HG03060 (cell line): ENCODE data around the gene LIN28B.
"Not testable (repeated sequence)": the region's sequence is repeated elsewhere in the genome, so short reads cannot be mapped to it uniquely, and the experiment has no call there.

Source experiments
- ATAC-seq: cut with Tn5 transposase; IDR thresholded peaks from one replicate; pipeline ENCODE4 v1.9.1; 2021; ENCODE audit warnings: low read depth, moderate number of reproducible peaks; ENCODE audit not compliant: unreplicated experiment

LIN28B gene

GRCh38 chr6:104955927-104956730, 778 bp upstream of the LIN28B start:
- ATAC-seq: no peak

- ATAC-seq: no peak
Observed at GRCh38 chr6:104957301-104958177, 632 bp downstream of the LIN28B start.

GRCh38 chr6:104958178-104959025, 1.5 kb downstream of the LIN28B start:
- no peak for ATAC-seq

GRCh38 chr6:104959026-104959858, 2.3 kb downstream of the LIN28B start:
- no peak for ATAC-seq

- no peak for ATAC-seq
Observed at GRCh38 chr6:104969108-104969507, 12.2 kb downstream of the LIN28B start.

- no peak for ATAC-seq
Observed at GRCh38 chr6:104969785-104970581, 13.1 kb downstream of the LIN28B start.

GRCh38 chr6:104973404-104973803, 16.5 kb downstream of the LIN28B start:
- no peak for ATAC-seq

- ATAC-seq: no peak
Observed at GRCh38 chr6:104983296-104983695, 26.4 kb downstream of the LIN28B start.

GRCh38 chr6:104983776-104984175, 26.9 kb downstream of the LIN28B start:
- ATAC-seq: no peak

- ATAC-seq: no peak
Observed at GRCh38 chr6:104984831-104985230, 27.9 kb downstream of the LIN28B start.

- not testable (repeated sequence) for ATAC-seq
Observed at GRCh38 chr6:104985875-104986274, 29.0 kb downstream of the LIN28B start.

- no peak for ATAC-seq
Observed at GRCh38 chr6:104986625-104987024, 29.7 kb downstream of the LIN28B start.

GRCh38 chr6:104987218-104987617, 30.3 kb downstream of the LIN28B start:
- ATAC-seq: no peak

- no peak for ATAC-seq
Observed at GRCh38 chr6:104990085-104990484, 33.2 kb downstream of the LIN28B start.

- ATAC-seq: not testable (repeated sequence)
Observed at GRCh38 chr6:104991062-104991461, 34.2 kb downstream of the LIN28B start.

- not testable (repeated sequence) for ATAC-seq
Observed at GRCh38 chr6:104993576-104993975, 36.7 kb downstream of the LIN28B start.

- ATAC-seq: no peak
Observed at GRCh38 chr6:104995989-104996617, 39.2 kb downstream of the LIN28B start.

GRCh38 chr6:105001063-105001462, 44.2 kb downstream of the LIN28B start:
- no peak for ATAC-seq
